HG03280 (cell line): Measurements from ENCODE around the gene RPLP2.
A peak's percentile ranks its signal among the peaks of the same experiment; 100 is the strongest.

Experiments used
- ATAC-seq: cut with Tn5 transposase; IDR thresholded peaks from one replicate; pipeline ENCODE4 v1.9.1; 2021; ENCODE audit warnings: mild to moderate bottlenecking, moderate library complexity; ENCODE audit not compliant: unreplicated experiment

RPLP2 gene

GRCh38 chr11:809287-810039 lies at the start of gene RPLP2:
TSS of gene RPLP2 (plus strand) at chr11:809967. CDS start at chr11:810235, 268 bp downstream.
- ATAC-seq: peak; percentile 72

DNA sequence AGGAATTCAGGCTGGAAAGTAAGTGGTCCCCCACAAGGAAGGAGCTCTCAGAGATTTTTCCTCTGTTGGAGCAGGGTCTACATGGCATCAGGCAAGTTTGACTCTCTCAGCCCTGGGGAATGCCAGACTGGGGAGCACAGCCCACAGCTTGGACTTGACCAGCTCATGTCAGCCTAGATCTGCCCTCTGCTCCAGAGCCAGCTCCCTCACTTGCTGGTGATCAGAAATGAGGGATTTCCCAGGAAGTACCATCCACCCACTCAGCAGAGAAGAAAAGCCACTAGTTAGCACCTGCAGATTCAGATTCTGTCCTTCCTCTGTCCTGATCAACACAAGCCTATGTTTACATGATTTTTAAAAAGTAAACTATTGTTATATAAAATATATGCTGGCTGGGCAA lies 49.5 kb upstream of the RPLP2 start:
- no peak for ATAC-seq

- no peak for ATAC-seq
Observed at GRCh38 chr11:761526-762108, 48.1 kb upstream of the RPLP2 start.

DNA sequence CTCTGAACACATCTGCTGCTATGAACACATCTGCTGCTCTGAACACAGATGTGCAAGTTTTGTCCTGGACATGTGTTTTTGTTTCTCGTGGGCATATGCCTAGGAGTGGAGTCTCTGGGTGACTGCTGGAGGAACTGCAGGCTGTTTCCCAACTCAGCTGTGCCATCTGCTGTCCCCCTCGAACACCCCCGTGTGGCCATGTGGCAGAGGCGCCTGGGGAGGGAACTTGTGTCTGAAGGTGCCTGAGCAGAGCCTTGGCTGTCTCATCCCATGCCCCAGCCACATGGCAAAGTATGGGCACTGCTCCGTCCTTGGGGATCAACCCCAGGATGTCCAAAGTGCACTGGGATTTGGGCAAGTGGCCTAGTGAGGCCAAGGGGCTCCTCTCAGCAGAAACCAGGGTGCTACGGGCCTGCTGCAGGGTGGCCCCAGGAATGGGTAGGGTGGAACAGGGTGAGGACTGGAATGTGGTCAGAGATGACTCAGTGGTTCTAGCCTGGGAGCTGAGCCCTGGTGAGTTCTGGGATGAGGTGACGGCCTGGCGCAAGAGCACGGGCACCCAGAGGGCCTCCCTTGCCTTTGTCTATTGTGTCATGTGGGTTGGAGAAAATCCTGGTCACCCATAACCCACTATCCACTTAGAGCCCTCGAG lies 47.2 kb upstream of the RPLP2 start:
- ATAC-seq: no peak

- no peak for ATAC-seq
Observed at GRCh38 chr11:763073-763463, 46.7 kb upstream of the RPLP2 start.

DNA sequence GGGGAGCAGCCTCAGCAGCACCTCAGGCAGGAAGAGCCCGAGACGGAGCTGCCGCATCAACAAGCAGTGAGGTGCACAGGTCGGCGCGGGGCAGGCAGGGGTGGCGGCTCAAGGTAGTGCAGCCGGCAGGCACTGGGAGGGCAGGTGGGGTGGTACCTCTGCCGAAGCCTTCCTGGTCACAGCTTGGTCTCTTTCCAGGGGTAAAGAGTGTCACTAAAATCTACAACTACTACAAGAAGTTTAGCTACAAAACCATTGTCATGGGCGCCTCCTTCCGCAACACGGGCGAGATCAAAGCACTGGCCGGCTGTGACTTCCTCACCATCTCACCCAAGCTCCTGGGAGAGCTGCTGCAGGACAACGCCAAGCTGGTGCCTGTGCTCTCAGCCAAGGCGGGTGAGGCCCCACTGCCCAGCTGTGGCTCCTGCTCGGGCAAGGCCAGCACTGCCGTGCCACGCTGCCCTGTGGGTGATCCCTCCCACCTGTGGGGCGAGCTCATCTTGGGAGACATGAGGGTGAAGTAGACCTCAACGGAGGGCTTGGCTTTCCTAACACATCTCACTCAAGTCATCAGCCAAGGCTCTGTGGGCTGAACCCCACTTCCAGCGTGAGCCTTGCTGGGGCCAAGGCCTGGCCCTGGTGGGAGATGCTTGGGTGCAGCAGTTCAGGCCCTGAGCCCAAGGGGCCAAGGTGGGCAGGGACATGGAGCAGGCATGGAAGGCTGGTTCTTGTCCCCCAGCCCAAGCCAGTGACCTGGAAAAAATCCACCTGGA lies 46.0 kb upstream of the RPLP2 start:
- ATAC-seq: no peak

DNA sequence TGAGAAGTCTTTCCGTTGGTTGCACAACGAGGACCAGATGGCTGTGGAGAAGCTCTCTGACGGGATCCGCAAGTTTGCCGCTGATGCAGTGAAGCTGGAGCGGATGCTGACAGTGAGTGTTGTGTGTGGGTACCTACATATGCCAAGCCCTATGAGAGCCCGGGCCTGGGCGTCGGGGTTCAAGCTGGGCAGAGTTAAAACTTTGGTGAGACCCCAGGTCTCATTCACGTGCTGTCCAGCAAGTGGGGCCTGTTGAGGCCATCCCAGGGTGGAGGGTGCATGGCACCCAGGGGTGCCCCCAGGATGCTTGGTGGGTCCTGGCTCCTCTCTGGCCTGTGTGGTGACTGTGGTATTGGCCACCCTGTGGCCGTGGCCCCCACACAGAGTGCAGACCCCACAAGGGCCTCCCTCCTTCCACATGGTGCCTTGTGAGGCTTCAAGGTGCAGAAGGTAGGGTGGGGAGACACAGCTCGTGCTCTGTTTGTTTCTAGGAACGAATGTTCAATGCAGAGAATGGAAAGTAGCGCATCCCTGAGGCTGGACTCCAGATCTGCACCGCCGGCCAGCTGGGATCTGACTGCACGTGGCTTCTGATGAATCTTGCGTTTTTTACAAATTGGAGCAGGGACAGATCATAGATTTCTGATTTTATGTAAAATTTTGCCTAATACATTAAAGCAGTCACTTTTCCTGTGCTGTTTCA lies 45.3 kb upstream of the RPLP2 start:
- ATAC-seq: no peak

DNA sequence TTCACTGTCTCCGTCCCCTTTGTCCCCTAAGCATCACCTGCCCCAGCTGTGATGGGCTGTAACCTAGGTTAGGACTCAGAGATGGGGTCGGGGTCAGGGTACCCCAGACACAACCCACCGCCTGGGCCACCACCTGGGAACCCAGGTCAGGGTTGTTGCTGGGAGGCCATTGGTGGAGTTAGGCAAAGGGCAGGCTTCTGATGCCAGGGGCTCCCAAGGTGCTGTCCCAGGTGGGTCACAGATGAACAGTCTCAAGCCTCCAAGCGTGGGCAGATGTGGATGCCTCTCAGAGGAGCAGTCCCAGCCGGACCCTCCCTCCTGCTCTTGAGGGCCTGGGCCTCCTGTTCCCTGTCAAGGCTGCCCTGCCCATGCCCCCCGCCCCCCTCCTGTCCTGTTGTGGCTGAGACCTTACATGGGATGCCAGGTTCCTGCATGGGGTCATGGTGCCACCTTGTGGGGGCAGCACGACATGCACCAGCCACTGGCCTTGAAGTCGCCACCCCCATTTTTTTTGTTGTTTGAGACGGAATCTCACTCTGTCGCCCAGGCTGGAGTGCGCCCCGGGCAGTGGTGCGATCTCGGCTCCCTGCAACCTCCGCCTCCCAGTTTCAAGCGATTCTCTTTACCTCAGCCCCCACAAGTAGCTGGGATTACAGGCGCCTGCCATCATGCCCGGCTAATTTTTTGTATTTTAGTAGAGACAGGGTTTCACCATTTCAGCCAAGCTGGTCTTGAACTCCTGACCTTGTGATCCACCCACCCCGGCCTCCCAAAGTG lies 44.6 kb upstream of the RPLP2 start:
- ATAC-seq: no peak

- no peak for ATAC-seq
Observed at GRCh38 chr11:765802-766091, 44.0 kb upstream of the RPLP2 start.

DNA sequence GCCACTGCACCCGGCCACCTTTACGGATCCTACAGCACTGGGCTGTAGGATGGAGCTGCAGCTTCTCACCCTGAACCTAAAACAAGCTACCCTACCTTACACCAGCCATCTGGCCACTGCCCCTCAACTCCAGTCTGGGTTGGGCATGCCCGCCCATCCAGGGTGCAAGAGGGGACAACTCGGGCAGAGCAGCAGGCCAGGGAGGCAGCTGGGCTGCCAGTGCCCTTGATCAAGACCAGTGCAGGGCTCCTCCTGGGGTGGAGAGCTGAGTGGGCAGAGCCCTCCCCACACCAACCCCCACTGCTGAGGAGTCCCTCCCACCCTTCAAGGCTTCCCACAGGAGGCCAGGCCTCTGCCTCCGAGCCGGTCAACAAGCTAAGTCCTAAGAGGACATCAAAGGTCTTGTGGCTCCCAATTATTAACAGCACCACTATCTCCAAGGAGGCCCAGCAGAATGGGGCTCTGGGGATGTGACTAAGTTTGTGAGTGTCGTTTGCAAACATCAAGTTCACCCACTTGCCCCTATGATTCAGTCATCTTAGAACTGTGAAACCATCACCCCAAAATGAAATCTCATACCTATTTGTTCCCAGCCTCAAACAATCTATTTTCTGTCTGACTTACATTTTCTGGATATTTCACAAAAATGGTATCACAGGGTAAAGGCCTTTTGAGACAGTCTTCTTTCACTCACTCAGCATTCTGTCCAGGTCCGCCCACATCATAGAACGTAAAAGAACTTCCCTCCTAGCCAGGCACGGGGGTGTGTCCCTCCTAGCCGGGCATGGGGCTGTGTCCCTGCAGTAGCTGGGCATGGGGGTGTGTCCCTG lies 43.4 kb upstream of the RPLP2 start:
- no peak for ATAC-seq

DNA sequence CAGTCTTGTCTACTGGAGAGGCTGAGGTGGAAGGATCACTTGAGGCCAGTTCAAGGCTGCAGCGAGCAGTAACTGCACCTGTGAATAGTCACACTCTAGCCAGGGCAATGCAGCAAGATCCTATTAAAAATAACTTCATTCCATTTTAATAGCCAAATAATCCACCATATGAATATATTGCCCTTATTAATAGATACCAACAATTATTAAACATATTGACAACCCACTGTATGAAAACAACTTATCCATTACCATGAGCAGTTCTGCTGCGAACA lies 42.9 kb upstream of the RPLP2 start:
- ATAC-seq: no peak

- ATAC-seq: no peak
Observed at GRCh38 chr11:767238-767637, 42.5 kb upstream of the RPLP2 start.

GRCh38 chr11:769887-770641 lies 39.7 kb upstream of the RPLP2 start:
- no peak for ATAC-seq

DNA sequence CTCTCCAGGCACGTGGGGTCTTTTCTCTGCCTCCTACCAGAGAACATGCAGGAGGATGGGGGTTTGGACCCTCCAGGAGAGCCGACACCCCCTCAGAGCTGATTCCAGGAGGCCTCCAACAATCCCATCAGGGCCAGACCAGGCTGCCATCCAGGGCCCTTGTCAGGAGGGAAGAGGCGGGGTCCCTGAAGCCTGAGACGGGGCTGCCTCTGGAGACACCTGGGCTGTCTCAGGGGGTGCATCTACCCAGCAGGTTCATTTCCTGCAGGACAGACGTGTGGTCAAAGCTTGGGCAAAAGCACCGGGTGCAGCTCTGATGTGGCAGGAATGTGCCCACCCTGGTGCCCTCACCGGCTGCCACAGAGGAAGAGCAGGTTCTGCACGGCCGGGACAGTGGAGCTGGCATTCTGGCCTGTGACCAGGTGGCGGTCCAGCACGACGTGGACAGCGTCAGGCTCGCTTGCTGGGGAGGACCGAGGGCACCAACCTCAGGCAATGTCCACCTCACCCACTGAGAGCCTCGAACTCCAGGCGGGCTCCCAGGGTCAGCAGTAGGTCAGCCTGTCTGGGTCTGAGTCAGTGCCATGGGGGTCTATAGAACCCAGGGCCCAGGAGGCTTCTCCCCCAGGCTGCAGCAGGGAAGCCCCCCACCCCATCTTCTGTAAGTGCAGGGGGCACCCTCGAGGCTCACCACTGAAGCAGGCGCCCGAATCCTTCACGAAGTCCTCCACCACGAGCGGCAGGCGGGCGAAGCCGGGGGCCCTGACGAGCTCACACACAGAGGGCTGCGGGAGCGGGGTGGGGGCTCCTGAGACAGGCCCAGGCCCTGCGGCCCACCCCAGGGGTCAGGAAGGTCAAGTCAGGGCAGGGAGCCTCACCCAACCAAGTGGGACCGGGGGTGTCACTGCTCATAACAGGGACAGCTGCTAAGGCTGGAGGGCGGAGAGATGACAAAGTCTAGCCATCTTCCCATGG lies 38.8 kb upstream of the RPLP2 start:
- ATAC-seq: no peak

DNA sequence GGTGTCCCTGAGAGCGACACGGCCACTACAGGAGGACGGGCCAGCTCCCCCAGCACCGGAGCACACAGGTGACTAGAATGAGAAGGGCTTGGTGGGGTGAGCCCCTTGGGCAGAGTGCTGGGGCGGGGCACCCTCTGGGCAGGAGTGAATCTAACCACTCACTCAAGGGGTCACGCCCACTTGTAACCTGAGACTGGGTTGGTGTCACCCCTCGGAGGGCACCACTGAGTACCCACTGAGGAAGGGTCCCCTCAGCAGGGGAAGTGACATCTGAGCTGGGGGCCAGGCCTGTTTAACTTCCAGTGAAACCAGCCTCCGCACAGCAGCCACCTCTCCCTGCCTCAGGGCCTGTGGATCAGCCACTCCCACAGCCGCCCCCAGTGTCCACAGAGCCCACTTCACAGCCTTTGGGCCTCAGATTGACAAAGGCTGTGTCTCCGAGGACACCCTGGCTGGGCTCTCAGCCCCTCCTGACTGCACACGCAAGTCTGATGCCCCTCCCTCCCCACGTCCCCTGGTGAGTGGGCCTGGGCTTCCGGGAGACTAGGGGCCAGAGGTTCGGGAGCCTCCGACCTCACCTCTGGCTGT lies 38.1 kb upstream of the RPLP2 start:
- no peak for ATAC-seq

GRCh38 chr11:772429-773390 lies 37.1 kb upstream of the RPLP2 start:
- no peak for ATAC-seq
